GM12878 (cell line): Measurements from ENCODE around the gene KRTAP20-1.

ENCODE experiments used
- TF ChIP-seq, protein P1 (sequence below): IDR thresholded peaks from 2 replicates; pipeline ENCODE4 v1.6.1; 2012; ENCODE audit warnings: mild to moderate bottlenecking, low read depth, low read length
- TF ChIP-seq, protein P2 (sequence below): fragments of 450-650 bp; formaldehyde crosslinking; IDR thresholded peaks from 2 replicates; pipeline ENCODE4 v1.4.0; 2022; ENCODE audit warnings: mild to moderate bottlenecking, moderate library complexity

DNA sequence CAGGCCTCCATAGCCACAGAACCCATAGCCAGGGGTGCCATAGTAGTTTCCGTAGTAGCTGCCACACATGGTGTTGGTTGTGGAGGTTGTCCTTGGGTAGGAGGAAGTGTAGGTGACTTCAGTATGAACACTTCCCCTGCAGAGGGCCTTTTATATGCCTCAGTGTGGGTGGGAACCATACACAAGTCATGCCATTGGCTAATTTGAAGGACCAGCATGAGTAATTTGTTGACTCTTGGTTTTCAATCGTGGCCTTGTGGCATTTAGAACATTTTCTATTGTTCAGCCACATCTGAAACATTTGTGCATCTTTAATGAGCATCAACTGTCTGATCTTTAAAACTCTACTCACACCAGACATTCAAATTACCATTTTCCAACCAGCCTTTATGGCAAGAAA is 2.4 kb upstream of the KRTAP20-1 start, which contains the start of gene KRTAP6-1:
- TF ChIP-seq, protein P1, sequence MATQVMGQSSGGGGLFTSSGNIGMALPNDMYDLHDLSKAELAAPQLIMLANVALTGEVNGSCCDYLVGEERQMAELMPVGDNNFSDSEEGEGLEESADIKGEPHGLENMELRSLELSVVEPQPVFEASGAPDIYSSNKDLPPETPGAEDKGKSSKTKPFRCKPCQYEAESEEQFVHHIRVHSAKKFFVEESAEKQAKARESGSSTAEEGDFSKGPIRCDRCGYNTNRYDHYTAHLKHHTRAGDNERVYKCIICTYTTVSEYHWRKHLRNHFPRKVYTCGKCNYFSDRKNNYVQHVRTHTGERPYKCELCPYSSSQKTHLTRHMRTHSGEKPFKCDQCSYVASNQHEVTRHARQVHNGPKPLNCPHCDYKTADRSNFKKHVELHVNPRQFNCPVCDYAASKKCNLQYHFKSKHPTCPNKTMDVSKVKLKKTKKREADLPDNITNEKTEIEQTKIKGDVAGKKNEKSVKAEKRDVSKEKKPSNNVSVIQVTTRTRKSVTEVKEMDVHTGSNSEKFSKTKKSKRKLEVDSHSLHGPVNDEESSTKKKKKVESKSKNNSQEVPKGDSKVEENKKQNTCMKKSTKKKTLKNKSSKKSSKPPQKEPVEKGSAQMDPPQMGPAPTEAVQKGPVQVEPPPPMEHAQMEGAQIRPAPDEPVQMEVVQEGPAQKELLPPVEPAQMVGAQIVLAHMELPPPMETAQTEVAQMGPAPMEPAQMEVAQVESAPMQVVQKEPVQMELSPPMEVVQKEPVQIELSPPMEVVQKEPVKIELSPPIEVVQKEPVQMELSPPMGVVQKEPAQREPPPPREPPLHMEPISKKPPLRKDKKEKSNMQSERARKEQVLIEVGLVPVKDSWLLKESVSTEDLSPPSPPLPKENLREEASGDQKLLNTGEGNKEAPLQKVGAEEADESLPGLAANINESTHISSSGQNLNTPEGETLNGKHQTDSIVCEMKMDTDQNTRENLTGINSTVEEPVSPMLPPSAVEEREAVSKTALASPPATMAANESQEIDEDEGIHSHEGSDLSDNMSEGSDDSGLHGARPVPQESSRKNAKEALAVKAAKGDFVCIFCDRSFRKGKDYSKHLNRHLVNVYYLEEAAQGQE: no peak
- TF ChIP-seq, protein P2, sequence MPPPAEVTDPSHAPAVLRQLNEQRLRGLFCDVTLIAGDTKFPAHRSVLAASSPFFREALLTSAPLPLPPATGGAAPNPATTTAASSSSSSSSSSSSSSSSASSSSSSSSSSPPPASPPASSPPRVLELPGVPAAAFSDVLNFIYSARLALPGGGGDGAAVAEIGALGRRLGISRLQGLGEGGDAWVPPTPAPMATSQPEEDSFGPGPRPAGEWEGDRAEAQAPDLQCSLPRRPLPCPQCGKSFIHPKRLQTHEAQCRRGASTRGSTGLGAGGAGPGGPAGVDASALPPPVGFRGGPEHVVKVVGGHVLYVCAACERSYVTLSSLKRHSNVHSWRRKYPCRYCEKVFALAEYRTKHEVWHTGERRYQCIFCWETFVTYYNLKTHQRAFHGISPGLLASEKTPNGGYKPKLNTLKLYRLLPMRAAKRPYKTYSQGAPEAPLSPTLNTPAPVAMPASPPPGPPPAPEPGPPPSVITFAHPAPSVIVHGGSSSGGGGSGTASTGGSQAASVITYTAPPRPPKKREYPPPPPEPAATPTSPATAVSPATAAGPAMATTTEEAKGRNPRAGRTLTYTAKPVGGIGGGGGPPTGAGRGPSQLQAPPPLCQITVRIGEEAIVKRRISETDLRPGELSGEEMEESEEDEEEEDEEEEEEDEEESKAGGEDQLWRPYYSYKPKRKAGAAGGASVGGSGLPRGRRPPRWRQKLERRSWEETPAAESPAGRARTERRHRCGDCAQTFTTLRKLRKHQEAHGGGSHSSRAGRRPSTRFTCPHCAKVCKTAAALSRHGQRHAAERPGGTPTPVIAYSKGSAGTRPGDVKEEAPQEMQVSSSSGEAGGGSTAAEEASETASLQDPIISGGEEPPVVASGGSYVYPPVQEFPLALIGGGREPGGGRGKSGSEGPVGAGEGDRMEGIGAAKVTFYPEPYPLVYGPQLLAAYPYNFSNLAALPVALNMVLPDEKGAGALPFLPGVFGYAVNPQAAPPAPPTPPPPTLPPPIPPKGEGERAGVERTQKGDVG (CRISPR knock-in tag): no peak
